NCI-H2196 treated with DMSO at 0.1 percent for 48 hours (cell line): ENCODE results near the gene ASB6.
"Not testable (repeated sequence)": the region's sequence is repeated elsewhere in the genome, so short reads cannot be mapped to it uniquely, and the experiment has no call there.

Experiments used
- DNase-seq: peaks from one replicate; lab custom pipeline; 2025; ENCODE audit not compliant: unreplicated experiment; lab: John Stamatoyannopoulos, UW

ASB6 gene

DNA sequence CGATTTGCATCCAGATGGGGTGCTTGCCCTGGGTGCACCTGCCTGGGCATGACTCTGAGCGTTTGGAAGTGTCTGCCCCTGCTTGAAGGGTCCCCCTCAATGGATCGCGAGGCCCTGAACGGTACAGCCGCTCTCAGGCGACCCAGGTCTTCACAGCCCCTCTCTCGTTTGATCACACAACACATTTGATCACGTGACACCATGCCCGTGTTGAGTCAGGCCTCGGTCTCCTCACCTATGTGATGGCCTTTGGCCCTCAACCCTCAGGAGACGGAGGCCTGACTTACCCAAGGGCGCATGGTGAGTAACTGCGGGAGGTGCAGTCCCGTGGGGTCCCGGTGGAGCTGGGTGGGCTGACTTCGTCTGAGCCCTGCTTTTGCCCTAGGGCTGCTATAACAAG lies 3.0 kb upstream of the ASB6 start:
- no peak for DNase-seq

DNA sequence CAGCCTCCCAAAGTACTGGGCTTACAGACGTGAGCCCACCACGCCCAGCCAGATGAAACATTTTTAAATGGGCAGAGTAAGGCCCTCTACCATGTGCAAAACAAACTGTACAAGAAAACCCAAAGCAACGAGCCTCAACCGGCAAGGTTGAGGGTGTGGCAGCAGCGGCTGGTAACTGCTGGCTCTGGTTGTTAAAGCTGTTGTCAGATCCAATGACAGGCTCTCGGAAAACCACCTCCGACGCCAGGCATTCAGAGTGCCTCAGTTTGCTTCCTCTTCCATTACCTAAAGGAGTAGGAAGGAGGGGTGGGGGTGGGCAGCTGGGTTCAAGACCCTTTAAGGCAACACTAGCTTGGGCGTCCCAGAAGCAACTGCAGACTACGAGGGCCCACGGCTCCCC lies 2.4 kb upstream of the ASB6 start:
- DNase-seq = no peak

DNA sequence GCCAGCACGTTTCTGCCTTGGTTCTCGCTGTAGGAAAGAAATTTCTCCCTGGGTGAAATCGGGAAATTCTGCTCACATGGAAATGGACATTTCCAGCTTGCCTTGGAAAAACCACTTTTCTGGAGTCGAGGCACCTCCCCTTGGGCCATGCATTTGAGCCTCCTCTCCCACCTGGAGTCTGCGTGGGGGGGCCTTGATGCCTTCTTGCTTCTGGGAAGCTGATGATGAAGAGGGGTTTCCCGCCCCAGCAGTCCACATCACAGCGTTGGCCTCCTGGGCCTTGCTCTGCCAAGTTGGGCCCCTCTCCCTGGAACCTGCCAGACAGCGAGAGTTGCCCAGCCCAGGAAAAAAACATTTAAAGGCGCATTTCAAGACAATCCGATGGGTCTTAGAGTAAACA lies 1.8 kb upstream of the ASB6 start:
- no peak for DNase-seq

DNA sequence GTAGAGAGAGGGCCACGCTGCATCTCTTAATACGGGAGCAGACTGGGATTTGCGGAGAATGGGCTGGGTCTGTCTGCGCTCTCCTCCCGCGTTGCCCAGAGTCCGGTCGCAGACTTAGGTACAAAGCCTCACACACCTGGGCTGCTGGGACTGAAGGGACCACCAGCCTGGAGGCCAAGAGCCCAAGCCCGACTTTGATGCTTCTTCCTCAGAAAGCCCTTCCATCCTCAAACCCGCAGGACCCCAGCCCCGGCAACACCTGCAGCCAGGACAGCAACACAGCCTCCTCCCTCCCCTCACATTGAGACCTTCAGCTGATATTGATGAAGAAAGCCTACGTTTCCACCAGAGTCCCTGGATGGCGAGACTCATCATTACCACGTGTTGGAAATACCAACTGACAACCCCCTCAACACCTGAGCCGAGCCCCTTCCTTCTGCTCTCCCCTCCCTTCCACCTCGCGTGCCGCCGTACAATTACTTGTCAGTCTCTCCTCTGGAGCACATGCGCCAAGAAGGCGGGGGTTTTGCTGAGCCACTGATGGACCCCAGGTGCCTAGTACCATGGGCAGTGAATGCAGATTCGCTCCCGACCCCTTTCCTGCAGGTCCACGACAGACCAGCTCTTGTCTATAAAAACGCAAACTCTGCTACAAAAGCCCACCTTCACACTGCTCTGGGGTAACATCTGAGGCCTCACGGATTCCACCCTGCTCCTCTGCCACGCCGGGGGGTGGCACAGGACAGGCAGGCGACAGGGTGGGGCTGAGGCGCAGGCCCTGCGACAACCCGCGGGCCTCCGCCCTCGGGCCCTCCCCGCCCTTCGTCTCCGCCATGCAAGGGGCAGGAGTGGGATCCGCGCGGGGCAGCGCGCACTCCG lies 841 bp downstream of the ASB6 start:
- no peak for DNase-seq

DNA sequence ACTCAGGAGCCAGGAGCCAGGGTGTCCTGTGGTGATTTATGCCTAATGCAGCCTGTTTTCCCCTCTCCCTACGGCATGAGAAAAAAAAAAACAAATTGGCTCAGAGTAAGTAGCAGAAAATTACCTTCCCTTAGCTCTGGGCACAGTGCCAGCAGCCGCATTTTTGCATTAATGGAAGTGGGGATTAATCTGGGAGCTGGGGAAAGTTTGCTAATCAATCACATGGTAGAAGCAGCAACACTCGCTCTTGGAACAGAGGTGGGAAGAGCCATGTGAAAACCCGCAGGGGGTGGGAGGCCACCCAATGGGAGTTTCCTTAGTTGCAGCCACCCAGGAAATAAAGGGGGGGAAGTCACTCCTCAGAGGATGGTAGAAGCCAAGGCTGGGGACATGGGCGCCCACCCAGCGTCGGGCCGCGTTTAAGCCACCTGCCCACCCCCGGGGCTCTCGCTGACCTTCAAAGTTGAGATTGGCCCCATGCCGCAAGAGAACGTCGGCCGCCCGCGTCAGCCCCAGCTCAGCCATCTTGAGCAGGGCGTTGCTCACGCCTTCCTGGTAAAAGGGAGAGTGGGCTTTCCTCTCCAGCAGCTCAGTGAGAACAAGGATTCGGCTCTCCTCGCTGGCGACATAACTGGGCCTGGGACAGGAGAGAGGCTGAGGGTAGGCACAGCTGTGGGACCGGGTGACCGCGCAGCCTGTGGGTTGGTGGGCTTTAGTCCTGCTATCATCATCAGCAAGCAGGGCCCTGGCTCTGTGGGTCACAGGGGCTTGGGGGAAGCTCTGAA lies 1.7 kb downstream of the ASB6 start:
- DNase-seq = no peak

DNA sequence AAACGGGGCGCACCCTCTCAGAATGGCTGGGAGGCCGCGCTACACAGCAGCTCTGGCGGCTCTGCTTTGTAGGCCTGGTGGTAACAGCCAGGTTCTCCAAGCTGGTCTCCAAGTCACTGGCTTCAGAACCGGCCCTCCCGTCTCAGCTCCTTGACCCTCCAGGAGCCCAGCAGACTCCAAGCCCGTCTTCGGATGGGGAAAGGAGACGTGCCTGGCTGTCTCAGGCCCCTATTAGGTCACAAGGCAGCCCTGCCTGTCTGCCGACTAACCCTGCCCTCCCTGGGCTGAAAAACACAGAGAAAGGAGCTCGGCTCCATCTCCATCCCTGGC lies 2.2 kb downstream of the ASB6 start:
- DNase-seq = no peak

DNA sequence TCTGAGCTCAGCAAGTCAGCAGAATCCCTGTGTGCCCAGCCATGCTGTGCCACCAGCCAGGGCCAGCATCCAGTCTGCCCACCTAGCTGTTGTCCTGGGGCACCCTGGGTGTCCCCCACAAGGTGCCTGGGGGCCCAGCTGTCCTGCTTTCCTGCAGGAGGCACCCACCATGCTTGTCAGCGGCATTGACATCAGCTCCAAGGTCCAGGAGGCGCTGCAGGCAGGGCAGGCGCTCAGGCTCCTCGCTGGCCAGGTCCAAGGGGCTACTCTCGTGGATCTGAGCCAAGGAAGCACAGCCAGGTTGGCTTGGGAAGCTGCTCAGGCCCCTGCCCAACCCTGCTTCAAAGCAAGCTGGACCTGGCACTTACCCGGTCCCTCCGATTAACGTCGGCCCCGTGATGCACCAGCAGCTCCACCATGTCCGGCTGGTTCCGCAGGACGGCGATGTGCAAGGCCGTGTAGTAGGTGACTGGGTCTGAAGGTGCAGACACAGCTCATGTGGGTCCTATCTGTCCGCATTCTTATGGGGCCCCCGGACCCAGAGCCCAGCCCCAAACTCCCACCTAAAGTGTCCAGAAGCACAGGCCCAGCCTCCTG lies 2.8 kb downstream of the ASB6 start:
- DNase-seq = no peak

DNA sequence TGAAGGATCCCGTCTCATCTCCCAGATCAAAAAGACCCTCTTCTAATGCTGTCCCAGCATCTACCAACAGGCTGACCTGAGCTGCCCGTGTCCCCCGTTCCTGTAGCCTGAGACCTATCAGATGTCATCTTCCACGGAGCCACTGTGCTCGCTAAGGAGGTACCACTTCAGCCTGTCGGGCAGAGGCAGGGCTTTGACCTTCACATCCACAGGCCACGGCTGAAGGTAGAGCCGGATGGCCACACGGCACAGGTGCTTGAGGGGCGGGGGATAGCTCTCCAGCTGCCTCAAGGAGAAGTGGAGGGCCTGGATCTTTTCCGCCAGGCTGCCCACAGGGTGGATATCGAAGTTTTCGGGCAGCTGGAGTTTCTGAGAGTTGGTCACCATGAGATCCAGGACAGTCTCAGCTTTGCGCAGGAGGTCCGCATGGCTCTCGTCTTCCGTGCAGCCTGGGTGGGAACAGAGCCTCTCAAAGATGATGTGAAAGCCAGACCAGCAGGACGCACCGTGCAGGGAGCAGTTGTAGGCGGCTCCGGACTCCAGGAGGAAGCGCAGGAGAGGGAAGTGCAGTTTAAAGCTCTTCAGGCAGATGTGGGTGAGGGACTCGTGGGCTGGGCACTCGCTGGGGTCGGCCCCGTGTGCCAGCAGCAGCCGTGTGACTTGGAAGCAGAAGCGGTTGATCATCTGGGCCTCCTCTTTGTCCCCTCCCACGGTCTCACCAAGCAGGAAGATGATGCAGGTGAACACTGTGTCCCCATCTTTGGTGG lies 4.1 kb downstream of the ASB6 start:
- no peak for DNase-seq

DNA sequence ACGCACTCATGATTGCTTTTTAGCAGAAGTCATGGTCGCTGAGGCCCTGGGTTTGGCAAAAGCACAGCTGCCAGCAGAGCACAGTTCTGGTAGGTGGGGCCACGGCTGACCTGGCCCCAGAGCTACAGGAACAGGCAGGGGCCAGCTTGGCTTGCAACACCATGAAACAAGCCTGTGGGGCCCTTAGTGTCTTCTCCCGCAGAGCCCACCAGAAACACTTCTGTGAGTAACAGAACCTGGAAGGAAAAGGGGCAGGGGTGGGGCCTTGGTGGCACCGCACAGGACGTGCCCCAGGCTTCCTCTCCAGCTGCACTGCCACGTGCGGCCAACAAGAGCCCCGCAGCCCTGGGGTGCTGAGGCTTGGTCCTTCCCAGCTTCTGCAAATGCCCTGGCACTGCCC lies 4.8 kb downstream of the ASB6 start:
- no peak for DNase-seq

DNA sequence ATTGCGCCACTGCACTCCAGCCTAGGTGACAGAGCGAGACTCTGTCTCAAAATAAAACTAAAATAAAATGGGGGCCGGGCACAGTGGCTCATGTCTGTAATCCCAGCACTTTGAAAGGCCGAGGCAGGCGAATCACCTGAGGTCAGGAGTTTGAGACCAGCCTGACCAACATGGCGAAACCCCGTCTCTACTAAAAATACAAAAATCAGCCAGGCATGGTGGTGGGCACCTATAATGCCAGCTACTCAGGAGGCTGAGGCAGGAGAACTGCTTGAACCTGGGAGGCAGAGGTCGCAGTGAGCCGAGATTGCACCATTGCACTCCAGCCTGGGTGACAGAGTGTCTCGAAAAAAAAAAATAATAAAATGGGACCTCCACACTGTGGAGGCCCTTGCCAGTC lies 5.6 kb downstream of the ASB6 start:
- DNase-seq = not testable (repeated sequence)

DNA sequence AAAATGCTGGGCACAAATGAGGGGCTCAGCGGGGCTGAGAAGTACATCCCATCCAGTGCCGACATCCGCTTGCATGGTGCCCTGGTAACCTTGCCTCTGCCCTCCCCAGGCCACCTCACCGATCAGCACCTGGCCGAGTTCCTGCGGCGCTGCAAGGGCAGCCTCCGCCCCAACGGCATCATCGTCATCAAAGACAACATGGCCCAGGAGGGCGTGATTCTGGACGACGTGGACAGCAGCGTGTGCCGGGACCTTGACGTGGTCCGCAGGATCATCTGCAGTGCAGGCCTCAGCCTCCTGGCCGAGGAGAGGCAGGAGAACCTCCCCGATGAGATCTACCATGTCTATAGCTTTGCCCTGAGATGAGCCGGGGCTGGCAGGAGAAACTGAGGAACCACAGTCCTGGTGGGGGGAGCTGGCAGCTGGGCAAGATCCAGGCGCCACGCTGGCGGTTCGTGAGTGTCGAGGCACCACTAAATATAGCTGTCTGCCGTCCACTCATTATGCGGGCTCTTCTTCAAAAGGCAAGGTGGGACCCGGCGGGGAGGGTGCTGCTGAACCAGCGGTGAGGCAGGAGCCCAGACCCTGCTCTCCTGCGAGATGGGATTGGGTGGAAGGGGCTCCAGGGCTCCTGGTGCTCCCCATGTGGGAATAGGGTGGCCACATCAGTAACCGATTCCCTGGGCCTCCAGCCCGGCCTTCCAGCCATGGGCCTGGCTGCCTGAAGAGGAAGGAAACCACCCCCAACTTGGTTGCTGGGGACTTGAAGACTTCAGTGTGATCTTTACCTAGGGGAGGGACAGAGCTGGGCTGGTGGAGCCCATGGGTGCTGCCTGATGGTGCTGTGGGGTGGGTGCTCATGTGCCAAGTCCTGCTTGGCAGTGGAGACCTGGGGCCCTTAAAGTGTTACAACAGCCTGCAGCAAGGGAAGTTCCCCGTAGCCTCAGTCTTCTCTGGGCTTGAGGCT lies 6.6 kb downstream of the ASB6 start:
- no peak for DNase-seq

DNA sequence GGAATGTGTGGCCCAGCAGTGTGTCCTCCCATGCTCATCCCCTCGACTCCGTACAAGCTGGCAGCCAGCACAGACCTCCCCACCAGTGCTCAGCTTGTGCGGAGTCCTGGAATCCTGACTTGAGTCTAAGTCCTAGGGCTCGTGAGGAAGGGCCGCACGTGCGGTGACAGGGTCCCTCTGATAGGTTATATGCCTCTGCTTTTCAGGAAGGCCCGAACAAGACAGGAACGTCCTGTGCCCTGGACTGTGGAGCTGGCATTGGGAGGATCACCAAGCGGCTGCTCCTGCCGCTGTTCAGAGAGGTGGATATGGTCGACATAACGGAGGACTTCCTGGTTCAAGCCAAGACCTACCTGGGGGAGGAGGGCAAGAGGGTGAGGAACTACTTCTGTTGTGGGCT lies 8.1 kb downstream of the ASB6 start:
- no peak for DNase-seq

DNA sequence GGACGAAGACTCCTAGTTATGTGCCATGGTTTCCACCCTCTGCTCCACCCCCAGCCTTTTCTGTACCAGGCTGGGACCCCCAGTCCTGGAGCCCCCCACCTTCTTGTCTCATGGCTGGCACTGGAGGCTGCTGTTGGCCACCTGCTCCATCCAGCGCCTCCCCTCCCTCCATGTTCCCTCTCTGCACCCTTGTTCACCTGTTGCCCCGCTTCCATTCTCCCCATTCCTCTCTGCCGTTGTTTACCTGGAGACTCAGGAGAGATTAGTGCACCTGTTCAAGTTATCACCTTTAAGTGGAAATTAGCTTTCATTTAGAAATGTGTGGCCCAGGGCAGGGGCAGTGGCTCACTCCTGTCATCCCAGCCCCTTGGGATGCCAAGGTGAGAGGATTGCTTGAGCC lies 8.7 kb downstream of the ASB6 start:
- DNase-seq = no peak

DNA sequence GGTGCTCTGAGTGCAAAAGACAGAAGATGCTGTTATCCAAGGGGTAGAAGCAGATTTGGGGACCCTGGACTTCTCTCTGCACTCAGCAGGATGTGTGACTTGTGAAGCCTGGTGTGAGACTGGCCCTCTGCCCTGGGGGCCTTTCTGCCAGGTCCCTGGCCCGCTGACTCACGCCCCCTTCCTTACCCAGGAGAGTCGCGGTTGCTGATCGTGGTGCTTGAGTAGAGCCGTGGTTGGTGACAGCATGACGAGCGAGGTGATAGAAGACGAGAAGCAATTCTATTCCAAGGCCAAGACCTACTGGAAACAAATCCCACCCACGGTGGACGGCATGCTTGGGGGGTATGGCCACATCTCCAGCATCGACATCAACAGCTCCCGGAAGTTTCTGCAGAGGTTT lies 9.5 kb downstream of the ASB6 start:
- DNase-seq = no peak

DNA sequence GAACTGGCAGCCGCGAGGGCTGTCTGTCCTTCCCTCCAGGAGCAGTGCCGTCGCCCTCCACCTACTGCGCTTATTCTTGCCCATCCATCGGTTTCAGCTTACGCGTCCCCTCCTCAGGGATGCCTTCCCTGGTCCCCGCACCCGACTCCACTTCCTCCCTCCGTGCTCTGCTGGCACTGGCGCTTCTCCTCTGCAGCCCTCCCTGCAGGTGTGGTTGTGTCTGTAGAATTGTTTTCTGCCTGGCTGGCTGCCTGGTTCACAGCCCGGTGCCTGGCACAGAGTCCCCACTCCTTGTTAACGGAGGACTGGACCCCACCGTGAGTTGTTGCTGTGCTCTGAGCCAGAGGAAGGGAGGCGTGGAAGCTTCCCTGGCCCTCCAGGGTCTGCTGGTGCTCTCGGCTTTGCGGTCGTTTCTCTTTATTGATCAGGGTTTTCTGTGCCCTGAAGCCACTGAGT lies 10.2 kb downstream of the ASB6 start:
- DNase-seq = no peak

DNA sequence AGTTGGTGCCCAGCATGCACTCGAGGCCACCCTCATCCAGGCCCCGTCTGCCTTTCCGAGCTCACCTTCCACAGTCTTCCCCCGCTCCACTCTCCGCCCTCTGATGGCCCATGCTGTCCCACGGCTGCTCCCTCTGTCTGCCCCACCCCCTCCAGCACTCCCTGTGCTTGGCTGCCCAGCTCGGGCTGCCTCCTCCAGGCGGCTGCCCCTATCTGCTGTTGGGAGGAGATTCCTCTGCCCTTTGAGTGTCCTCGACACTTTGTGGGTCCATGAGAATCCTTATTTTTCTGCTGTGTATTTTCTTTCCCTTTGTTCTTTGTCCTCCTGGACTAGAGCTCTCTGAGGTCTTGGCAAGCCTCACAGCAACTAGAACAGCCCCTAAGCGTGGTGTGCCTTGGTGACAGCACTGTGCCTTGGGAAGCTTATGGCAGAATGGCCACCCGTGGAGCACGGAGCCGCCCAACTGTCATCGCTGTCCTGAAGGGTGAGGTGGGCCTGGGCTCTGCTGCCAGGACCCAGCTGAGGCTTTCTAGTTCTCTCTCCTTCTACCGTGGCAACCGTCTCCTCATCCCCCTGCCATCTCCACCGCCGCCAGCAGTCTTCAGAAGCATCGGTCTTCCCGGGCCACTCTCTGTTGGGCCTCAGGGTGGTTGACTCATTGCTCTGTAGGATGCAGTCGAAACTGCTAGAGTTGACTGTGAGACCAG lies 10.8 kb downstream of the ASB6 start:
- DNase-seq = no peak

DNA sequence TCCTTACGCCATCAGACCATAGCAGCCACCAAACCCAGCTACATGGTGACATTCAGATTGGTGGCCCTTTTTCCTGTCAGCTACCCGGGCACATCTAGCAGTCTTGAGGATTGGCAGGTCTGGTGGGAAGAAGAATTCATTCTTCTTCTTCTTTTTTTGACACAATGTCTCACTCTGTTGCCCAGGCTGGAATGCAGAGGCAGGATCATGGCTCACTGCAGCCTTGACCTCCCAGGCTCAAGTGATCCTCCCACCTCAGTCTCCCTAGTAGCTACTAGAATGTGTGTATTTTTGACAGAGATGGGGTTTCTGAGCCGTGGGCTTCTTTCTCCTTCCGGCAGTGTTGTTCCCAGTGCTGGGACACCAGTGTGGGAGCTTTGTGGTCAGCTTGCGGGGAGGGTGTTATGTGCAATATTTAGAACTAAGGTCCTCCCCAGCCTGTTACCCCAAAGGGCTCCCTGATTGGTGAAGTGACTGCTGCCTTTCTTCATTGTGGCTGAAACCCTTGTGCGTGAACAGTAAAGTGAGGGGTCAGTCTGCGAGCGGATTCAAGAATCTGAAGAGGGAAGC lies 12.6 kb downstream of the ASB6 start:
- no peak for DNase-seq

DNA sequence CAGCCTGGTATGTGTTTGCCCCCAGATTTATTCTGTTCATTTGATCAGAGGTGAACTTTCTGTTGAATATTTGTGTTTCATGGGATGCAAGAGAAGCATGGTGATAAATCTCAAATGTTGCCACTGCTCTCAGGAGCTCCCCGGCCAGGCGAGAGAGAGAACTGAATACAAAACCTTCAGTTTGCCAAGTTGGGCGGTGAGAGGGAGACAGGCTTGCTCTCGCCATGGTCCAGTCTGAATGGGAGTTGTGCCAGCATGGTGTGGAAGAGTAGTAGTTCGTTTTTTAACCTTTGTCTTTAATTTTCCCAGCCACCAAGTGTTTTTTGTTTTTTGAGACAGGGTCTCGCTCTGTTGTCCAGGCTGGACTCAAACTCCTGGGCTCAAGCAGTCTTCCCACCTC lies 13.2 kb downstream of the ASB6 start:
- DNase-seq = no peak
